Mesenteric fat pad (tissue), 1 donor: ENCODE measurements around the gene PTOV1. TPM values are rescaled to one million over a fixed set of nuclear protein-coding genes. Genes with fewer than 3 reads are reported as not detected.
"Not testable (repeated sequence)": the region's sequence is repeated elsewhere in the genome, so short reads cannot be mapped to it uniquely, and the experiment has no call there.

Experiments
- DNase-seq: peaks from one replicate; pipeline ENCODE4 v3.0.0-alpha.2; 2020; ENCODE audit warnings: low spot score
- total RNA-seq: library from RNA; stranded (reverse); fragmentation: NEBNext Ultra II Directional; extraction: Animal tissue kit (Norgen Biotek cat#: 25700); gene quantifications from one replicate; pipeline ENCODE4 v1.2.1, GENCODE V29; 2021
- donor health status: DM: yes; HTN: yes; CAD: no.

PTOV1 gene
- total RNA-seq, 1 donor from 2014 or later: 99.4 TPM

GRCh38 chr19:49817964-49818648 lies 32.9 kb upstream of the PTOV1 start, which contains the start of gene MED25:
MED25 (plus strand) TSS chr19:49818289; CDS start chr19:49818342, 53 bp downstream.
- DNase-seq: peak; percentile 96

- DNase-seq: no peak
These were observed 32.1 kb upstream of the PTOV1 start for GRCh38 chr19:49818649-49819370.

GRCh38 chr19:49819452-49820115 lies 31.4 kb upstream of the PTOV1 start:
- not testable (repeated sequence) for DNase-seq

GRCh38 chr19:49820125-49820524 lies 30.8 kb upstream of the PTOV1 start:
- no peak for DNase-seq

- DNase-seq: no peak
These were observed 27.5 kb upstream of the PTOV1 start for GRCh38 chr19:49823472-49823871.

DNA sequence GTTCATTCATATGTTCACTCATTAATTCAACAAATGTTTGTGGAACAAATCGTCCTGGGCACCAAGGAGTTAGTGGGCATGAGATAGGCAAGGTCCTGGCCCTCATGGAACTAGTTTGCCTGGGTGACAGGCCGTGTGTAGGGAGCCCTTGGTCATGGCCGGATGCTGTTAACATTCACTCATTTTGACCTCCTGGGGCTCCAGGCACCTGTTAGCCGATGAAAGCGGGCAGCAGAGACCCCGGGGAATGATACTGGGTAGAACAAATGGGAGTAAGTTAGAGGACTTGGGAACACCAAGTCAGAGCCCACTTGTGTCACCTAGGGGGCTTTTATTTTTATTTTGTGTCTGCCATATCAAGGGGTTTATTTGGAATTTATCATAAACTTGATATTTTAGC lies 26.3 kb upstream of the PTOV1 start:
- DNase-seq: no peak

- DNase-seq: no peak
These were observed 23.9 kb upstream of the PTOV1 start for GRCh38 chr19:49827034-49827433.

GRCh38 chr19:49829200-49829599 lies 21.8 kb upstream of the PTOV1 start:
- no peak for DNase-seq

- DNase-seq: no peak
These were observed 21.2 kb upstream of the PTOV1 start for GRCh38 chr19:49829721-49830120.

DNA sequence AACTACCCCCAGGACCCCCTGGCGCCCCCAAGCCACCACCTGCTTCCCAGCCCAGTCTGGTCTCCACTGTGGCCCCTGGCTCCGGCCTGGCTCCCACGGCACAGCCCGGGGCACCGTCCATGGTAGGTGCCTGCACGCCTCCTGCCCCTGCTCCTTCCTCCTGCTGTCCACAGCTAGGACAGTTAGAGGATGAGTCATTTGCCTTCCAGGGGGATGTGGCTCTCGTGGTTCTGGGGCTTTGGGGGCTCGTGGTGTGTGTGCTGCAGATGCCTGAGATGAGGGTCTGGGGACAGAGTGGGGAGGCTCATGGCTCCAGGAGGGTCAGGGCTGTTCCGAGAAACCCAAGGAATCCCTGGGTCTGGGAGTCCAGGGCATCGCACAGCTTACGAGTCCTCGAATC lies 20.2 kb upstream of the PTOV1 start:
- no peak for DNase-seq

GRCh38 chr19:49831592-49831991 lies 19.4 kb upstream of the PTOV1 start:
- no peak for DNase-seq

DNA sequence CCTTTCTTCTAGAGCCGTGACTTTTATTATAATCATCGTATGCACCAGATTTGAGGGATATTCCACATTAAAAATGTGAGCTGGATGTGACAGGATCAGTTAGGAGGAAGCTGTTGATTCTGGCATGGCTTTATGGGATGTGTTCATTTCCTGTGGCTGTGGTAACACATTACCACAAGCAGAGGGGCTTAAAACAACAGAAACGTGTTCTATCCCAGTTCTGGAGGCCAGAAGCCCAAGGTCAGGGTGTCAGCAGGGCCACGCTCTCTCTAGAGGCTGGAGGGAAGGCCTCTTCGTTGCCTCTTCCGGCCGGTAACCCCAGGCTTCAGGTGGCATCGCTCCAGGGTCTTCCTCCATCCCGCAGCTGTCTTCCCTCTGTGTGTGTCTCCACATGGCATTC lies 18.4 kb upstream of the PTOV1 start:
- DNase-seq: no peak

DNA sequence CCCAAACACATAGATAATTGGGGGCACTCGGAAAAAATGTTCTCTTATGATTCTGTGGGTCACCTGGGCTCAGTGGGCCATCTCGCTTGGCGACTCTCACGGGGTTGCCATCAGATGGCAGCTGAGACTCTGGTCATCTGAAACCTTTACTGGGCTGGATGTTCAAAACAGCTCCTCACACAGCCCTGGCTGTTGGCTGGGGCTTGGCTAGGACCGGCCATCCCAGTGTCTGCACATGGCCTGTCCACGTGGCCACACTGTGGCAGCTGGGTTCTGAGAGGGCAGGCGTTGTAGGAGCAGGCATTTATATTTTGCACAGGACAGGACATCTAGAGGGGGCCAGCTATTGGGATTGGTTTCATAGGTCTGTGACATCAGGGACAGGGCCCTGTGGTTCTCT lies 17.4 kb upstream of the PTOV1 start:
- no peak for DNase-seq

DNA sequence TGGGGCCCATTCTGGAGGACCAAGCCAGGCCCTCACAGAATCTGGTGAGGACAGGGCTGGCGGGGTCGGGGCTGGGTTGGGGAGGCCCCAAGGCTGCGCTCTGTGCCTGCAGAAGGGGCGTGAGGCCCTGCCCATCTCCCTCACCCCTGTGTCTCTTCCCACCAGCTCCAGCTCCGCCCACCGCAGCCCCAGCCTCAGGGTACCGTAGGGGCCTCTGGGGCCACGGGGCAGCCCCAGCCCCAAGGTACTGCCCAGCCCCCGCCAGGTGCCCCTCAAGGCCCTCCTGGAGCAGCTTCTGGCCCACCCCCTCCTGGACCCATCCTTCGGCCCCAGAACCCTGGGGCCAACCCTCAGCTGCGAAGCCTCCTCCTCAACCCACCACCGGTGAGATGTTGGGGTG lies 15.4 kb upstream of the PTOV1 start:
- no peak for DNase-seq

DNA sequence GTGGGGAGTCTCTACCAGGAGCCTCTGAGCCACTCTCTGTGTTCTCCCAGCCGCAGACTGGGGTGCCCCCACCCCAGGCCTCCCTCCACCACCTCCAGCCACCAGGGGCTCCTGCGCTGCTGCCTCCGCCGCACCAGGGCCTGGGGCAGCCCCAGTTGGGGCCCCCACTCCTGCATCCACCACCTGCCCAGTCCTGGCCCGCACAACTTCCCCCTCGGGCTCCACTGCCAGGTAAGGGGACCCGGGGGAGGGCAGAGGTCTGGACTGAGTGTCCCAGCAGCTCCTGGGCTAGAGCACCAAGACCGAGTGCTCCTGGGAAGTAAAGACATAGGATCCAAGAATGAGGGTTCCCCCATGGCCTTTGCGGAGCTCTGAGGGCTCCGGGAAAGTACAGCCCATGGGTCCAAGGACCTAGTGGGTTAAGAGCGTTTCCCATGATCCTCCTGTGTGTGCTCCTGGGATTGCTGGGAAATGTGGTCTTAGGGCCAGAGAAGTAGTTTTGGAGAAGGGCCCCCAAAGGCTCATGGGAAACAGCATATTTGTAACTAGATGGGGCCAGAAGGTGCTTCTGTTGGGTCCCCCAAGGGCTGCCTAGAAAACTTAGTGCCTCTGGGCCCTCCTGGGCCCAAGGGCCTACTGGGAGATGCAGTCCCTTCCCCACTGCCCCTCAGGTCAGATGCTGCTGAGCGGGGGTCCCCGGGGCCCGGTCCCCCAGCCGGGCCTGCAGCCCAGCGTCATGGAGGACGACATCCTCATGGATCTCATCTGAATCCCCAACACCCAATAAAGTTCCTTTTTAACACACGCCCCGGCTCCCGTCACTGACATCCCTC lies 14.6 kb upstream of the PTOV1 start:
- no peak for DNase-seq

- DNase-seq: no peak
These were observed 14.0 kb upstream of the PTOV1 start for GRCh38 chr19:49837009-49837310.

- DNase-seq: no peak
These were observed 13.5 kb upstream of the PTOV1 start for GRCh38 chr19:49837425-49837824.

GRCh38 chr19:49838885-49839588 lies 11.9 kb upstream of the PTOV1 start:
- DNase-seq: no peak

DNA sequence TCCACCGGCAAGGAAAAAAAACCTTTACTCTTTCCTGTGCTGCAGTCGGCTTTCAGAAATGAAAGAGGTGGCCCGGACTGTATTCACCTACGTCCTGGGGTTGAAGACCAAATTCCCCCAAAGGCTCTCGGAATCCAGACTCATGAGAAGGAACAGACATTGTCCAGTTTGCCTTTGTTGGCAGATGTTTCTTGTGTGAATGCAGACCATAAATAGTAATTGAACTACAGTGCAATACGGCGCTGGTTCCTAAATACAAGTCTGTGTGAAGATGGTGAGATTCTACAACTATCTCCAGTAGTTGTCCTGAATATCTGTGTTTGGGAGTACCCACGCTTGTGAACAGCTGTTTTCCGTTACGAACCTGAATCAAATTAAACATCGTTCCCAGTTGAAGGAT lies 11.2 kb upstream of the PTOV1 start:
- no peak for DNase-seq

DNA sequence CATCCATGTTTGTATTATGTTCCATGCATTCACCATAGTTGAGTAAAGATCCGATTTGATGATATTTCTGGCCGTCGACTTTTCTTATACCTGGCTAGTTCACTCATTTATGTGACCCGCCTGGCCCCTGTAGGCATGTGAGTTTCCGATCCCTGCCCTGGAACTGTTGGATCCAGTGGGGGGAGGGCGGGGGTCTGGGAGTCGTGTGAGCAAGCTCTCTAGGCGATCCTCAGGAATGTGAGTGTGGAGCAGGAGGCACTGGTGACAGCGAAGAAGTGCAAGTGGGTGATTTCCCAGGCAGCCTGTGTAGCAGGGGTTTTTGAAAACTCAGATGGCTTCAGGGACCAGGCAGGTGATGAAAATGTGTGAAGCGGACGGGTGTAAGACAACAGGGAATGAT lies 10.6 kb upstream of the PTOV1 start:
- no peak for DNase-seq

- no peak for DNase-seq
These were observed 10.2 kb upstream of the PTOV1 start for GRCh38 chr19:49840736-49841249.
